Peyer's patch (tissue), 4 donors: ENCODE measurements around the gene RHO. TPM values are rescaled to one million over a fixed set of nuclear protein-coding genes. Genes with fewer than 3 reads are reported as not detected.
A peak's percentile ranks its signal among the peaks of the same experiment; 100 is the strongest.

Experiments used
- DNase-seq, 3 donors: peaks; one replicate each; pipeline ENCODE4 v3.0.0-alpha.2; 2017 to 2019
- H3K27ac ChIP-seq, 4 donors: fragments of 200-600 bp; sonication (generic); one replicate each; pipeline ENCODE4 v1.5.1; 2016 to 2019
- H3K27me3 ChIP-seq, 2 donors: fragments of 200-600 bp; sonication (generic); one replicate each; pipeline ENCODE4 v1.5.1; 2019
- H3K36me3 ChIP-seq, 3 donors: fragments of 200-600 bp; sonication (generic); one replicate each; pipeline ENCODE4 v1.5.1; 2016 to 2019
- H3K4me1 ChIP-seq, 4 donors: fragments of 200-600 bp; sonication (generic); one replicate each; pipeline ENCODE4 v1.5.1; 2016 to 2019
- H3K4me3 ChIP-seq, 4 donors: fragments of 200-600 bp; sonication (generic); 1 replicate in 3 of 4; 2 replicates in 1 of 4; pipeline ENCODE4 v1.5.1; 2016 to 2019; ENCODE audit warnings: mild to moderate bottlenecking in 1 of 4
- H3K9me3 ChIP-seq, 4 donors: fragments of 200-600 bp; sonication (generic); one replicate each; pipeline ENCODE4 v1.5.1; 2016 to 2019; ENCODE audit warnings: mild to moderate bottlenecking in 1 of 4
- CTCF ChIP-seq, 6 experiments: fragments of 450-650 bp in 4 of 6; fragments of 200-600 bp in 2 of 6; sonication (generic) in 1 of 6; IDR thresholded peaks; one replicate each; pipeline ENCODE4 v1.5.1; 2017 to 2019; ENCODE audit warnings: antibody characterized with exemption in 6 of 6, mild to moderate bottlenecking in 3 of 6, moderate library complexity in 1 of 6
- POLR2A ChIP-seq, 2 donors: fragments of 450-650 bp; IDR thresholded peaks; one replicate each; pipeline ENCODE4 v1.5.1; 2017; ENCODE audit warnings: antibody characterized with exemption in 2 of 2, mild to moderate bottlenecking in 2 of 2, moderate library complexity in 2 of 2
- total RNA-seq, 4 donors: library from RNA; depleted of rRNA; stranded (reverse); fragments of >200 nt; gene quantifications; one replicate each; pipeline ENCODE4 v1.1.0, GENCODE V29; 2016

RHO gene
- total RNA-seq, 4 donors from 2014 or later, result not detected

- no peaks in the 10 kb centered on the region for H3K9me3 ChIP-seq
- no peak for DNase-seq
- H3K27me3 ChIP-seq, result no peaks in the 10 kb centered on the region
- H3K27ac ChIP-seq, result no peak overlapping the region
- H3K36me3 ChIP-seq, result peaks cover 0 to 22% (median 0%) of the 10 kb centered on the region in 3 donors
- H3K4me1 ChIP-seq, result peaks cover 0 to 18% (median 9%) of the 10 kb centered on the region in 4 donors
- TF ChIP-seq POLR2A (IDR thresholded peaks at IDR 0.05), result no peak
- TF ChIP-seq CTCF (IDR thresholded peaks at IDR 0.05), result no peak
- H3K4me3 ChIP-seq, result no peak overlapping the region
Measured at GRCh38 chr3:129571605-129572547, 43.4 kb downstream of the RHO start.

- no peak for DNase-seq
- peaks cover 0 to 25% (median 13%) of the 10 kb centered on the region in 4 donors for H3K4me1 ChIP-seq
- H3K36me3 ChIP-seq, result peaks cover 0 to 22% (median 0%) of the 10 kb centered on the region in 3 donors
- TF ChIP-seq CTCF (IDR thresholded peaks at IDR 0.05) (no peak), POLR2A (IDR thresholded peaks at IDR 0.05) (no peak)
- H3K27me3 ChIP-seq, result no peaks in the 10 kb centered on the region
- no peak overlapping the region for H3K27ac ChIP-seq
- H3K4me3 ChIP-seq, result no peak overlapping the region
- no peaks in the 10 kb centered on the region for H3K9me3 ChIP-seq
Measured at GRCh38 chr3:129572603-129573002, 44.2 kb downstream of the RHO start.

DNA sequence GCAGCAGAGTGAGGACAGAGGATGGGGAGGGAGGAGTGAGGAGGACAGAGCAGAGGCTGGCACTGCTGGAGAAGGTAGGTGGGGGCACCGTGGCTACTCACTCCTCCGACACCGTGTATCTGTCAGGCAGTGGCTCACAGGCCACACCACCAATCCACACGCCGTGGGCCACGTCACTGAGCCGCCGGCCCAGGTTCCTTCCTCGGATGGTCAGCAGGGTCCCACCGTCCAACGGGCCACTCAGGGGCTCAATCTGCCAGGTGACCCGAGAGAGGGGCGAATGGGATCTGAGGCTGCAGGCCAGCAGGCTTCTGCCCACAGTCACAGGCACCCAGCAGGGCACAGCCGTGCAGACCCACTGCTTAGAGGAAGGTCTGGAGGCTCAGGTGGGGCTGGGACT is 45.1 kb downstream of the RHO start:
- H3K4me1 ChIP-seq, result peaks cover 0 to 32% (median 21%) of the 10 kb centered on the region in 4 donors
- H3K4me3 ChIP-seq, result no peak overlapping the region
- H3K36me3 ChIP-seq, result peaks cover 0 to 22% (median 0%) of the 10 kb centered on the region in 3 donors
- no peak for TF ChIP-seq POLR2A (IDR thresholded peaks at IDR 0.05)
- TF ChIP-seq CTCF (IDR thresholded peaks at IDR 0.05), result no peak
- H3K27me3 ChIP-seq, result no peaks in the 10 kb centered on the region
- no peaks in the 10 kb centered on the region for H3K9me3 ChIP-seq
- DNase-seq, result no peak
- H3K27ac ChIP-seq, result no peak overlapping the region

DNA sequence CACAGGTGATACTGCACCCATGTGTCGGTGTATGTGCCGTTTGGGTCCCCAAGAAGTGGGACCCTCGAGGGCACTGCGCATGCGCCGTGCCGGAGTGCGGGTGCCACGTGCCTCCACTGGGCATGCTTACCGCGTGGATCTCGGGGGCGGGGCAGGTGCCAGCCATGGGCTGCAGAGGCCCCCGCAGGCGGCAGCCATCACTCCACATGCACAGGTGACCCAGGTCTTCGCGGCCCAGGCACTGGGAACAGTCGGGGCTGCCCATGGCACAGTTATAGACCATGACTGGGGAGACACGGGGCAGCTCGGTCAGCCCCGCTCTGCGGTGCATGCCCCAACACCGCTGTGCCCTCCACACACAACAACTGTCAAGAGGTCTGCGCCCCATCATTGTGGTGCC is 45.8 kb downstream of the RHO start:
- Histone ChIP-seq H3K4me3 (no peak overlapping the region), H3K4me1 (peaks cover 0 to 36% (median 23%) of the 10 kb centered on the region in 4 donors), H3K27ac (no peak overlapping the region), H3K36me3 (peaks cover 0 to 22% (median 0%) of the 10 kb centered on the region in 3 donors), H3K27me3 (no peaks in the 10 kb centered on the region), H3K9me3 (no peaks in the 10 kb centered on the region)
- DNase-seq, result no peak
- TF ChIP-seq CTCF (IDR thresholded peaks at IDR 0.05) (no peak), POLR2A (IDR thresholded peaks at IDR 0.05) (no peak)

GRCh38 chr3:129575233-129575996 is 47.0 kb downstream of the RHO start:
- no peaks in the 10 kb centered on the region for H3K27me3 ChIP-seq
- no peak for DNase-seq
- peak overlapping the region in 2 of 4 donors; percentile 80 to 91 for H3K27ac ChIP-seq
- peaks cover 0 to 36% (median 23%) of the 10 kb centered on the region in 4 donors for H3K4me1 ChIP-seq
- TF ChIP-seq CTCF (IDR thresholded peaks at IDR 0.05) (no peak), POLR2A (IDR thresholded peaks at IDR 0.05) (no peak)
- no peak overlapping the region for H3K4me3 ChIP-seq
- H3K36me3 ChIP-seq, result peaks cover 0 to 18% (median 0%) of the 10 kb centered on the region in 3 donors
- no peaks in the 10 kb centered on the region for H3K9me3 ChIP-seq
